GM23338 (cell line): ENCODE data around the gene SCML1. TPM values are rescaled to one million over a fixed set of nuclear protein-coding genes. Genes with fewer than 3 reads are reported as not detected.

ENCODE experiments used
- ATAC-seq: fragments of 200-7000 bp; cut with Tn5 transposase; 3 replicates; pipeline ENCODE4 v1.9.1; 2020
- DNase-seq: peaks from one replicate; pipeline ENCODE4 v3.0.0-alpha.2; 2015; ENCODE audit warnings: low spot score
- H2AFZ ChIP-seq: fragments of 200-600 bp; sonication (generic); 2 replicates; pipeline ENCODE4 v1.8.0; 2016; ENCODE audit warnings: antibody characterized with exemption, mild to moderate bottlenecking, moderate library complexity
- H3F3A ChIP-seq: fragments of 200-600 bp; sonication (generic); replicated peaks from 2 replicates; pipeline ENCODE4 v1.8.0; 2017; ENCODE audit warnings: antibody characterized with exemption, mixed run types, low read depth
- H3K27ac ChIP-seq: fragments of 200-600 bp; sonication (generic); 2 replicates; pipeline ENCODE4 v1.6.1; 2016; ENCODE audit warnings: low read depth
- H3K27me3 ChIP-seq: fragments of 200-600 bp; sonication (generic); 2 replicates; pipeline ENCODE4 v1.8.0; 2016; ENCODE audit warnings: mild to moderate bottlenecking, mixed run types, moderate library complexity; ENCODE audit not compliant: insufficient read depth
- H3K36me3 ChIP-seq: fragments of 200-600 bp; sonication (generic); 2 replicates; pipeline ENCODE4 v1.8.0; 2016; ENCODE audit warnings: mild to moderate bottlenecking; ENCODE audit not compliant: insufficient read depth
- H3K4me1 ChIP-seq: fragments of 200-600 bp; sonication (generic); 2 replicates; pipeline ENCODE4 v1.8.0; 2016; ENCODE audit warnings: mild to moderate bottlenecking, moderate library complexity; ENCODE audit not compliant: insufficient read depth
- H3K4me2 ChIP-seq: fragments of 200-600 bp; sonication (generic); 2 replicates; pipeline ENCODE4 v1.7.1; 2017; ENCODE audit warnings: mixed run types
- H3K4me3 ChIP-seq: fragments of 200-600 bp; sonication (generic); 2 replicates; pipeline ENCODE4 v1.6.1; 2016; ENCODE audit warnings: mixed run types
- H3K79me2 ChIP-seq: fragments of 200-600 bp; sonication (generic); replicated peaks from 2 replicates; pipeline ENCODE4 v1.8.0; 2017; ENCODE audit warnings: mild to moderate bottlenecking; ENCODE audit not compliant: insufficient read depth
- H3K9me2 ChIP-seq: fragments of 200-600 bp; sonication (generic); 2 replicates; pipeline ENCODE4 v1.8.0; 2017; ENCODE audit not compliant: insufficient read depth
- H4K20me1 ChIP-seq: fragments of 200-600 bp; sonication (generic); replicated peaks from 2 replicates; pipeline ENCODE4 v1.8.0; 2017; ENCODE audit warnings: mild to moderate bottlenecking; ENCODE audit not compliant: insufficient read depth
- H3K27ac Mint-ChIP-seq: 2 replicates; pipeline ENCODE4 v1.8.0; 2020; ENCODE audit warnings: inconsistent platforms, mild to moderate bottlenecking, moderate library complexity, mixed read lengths
- H3K27me3 Mint-ChIP-seq: 3 replicates; pipeline ENCODE4 v1.8.0; 2022; ENCODE audit warnings: low read depth, mild to moderate bottlenecking, moderate library complexity, mixed read lengths, inconsistent platforms; ENCODE audit not compliant: insufficient read depth, poor library complexity
- H3K36me3 Mint-ChIP-seq: 3 replicates; pipeline ENCODE4 v1.8.0; 2021; ENCODE audit warnings: low read depth, mild to moderate bottlenecking, inconsistent platforms, moderate library complexity, mixed read lengths
- H3K4me1 Mint-ChIP-seq: 3 replicates; pipeline ENCODE4 v1.8.0; 2020; ENCODE audit warnings: mild to moderate bottlenecking, inconsistent platforms, mixed read lengths
- H3K4me3 Mint-ChIP-seq: 3 replicates; pipeline ENCODE4 v1.8.0; 2021; ENCODE audit warnings: moderate library complexity, mild to moderate bottlenecking, inconsistent platforms, mixed read lengths
- H3K9me3 Mint-ChIP-seq: 3 replicates; pipeline ENCODE4 v1.8.0; 2020; ENCODE audit warnings: moderate library complexity, mild to moderate bottlenecking, inconsistent platforms, mixed read lengths
- CREB1 ChIP-seq: fragments of 250-450 bp; sonication (Bioruptor Pico); IDR thresholded peaks from 2 replicates; pipeline ENCODE4 v1.5.0; 2020; ENCODE audit warnings: low read depth, mild to moderate bottlenecking, moderate library complexity
- EZH2 ChIP-seq: fragments of 200-600 bp; sonication (generic); IDR thresholded peaks from one replicate; pipeline ENCODE4 v1.8.0; 2017; ENCODE audit warnings: antibody characterized with exemption, mild to moderate bottlenecking, low read depth; ENCODE audit not compliant: unreplicated experiment
- EZH2phosphoT487 ChIP-seq: fragments of 200-600 bp; sonication (generic); IDR thresholded peaks from one replicate; pipeline ENCODE4 v1.8.1; 2018; ENCODE audit warnings: antibody characterized with exemption; ENCODE audit not compliant: unreplicated experiment
- JUNB ChIP-seq: IDR thresholded peaks from one replicate; pipeline ENCODE4 v1.6.1; 2016; ENCODE audit warnings: antibody characterized with exemption; ENCODE audit not compliant: unreplicated experiment
- NANOG ChIP-seq: IDR thresholded peaks from 2 replicates; pipeline ENCODE4 v1.6.1; 2016; ENCODE audit warnings: antibody characterized with exemption, borderline replicate concordance
- POLR2AphosphoS5 ChIP-seq: IDR thresholded peaks from 2 replicates; pipeline ENCODE4 v1.6.1; 2016; ENCODE audit warnings: antibody characterized with exemption, low read depth
- STAT1 ChIP-seq: IDR thresholded peaks from one replicate; pipeline ENCODE4 v1.6.1; 2016; ENCODE audit warnings: antibody characterized with exemption; ENCODE audit not compliant: unreplicated experiment
- ZNF114 ChIP-seq: fragments of 250-450 bp; sonication (Bioruptor Pico); IDR thresholded peaks from 2 replicates; pipeline ENCODE4 v1.5.0; 2020; ENCODE audit warnings: mild to moderate bottlenecking, moderate library complexity
- ZNF331 ChIP-seq: fragments of 250-450 bp; sonication (Bioruptor Pico); IDR thresholded peaks from 2 replicates; pipeline ENCODE4 v1.5.0; 2020; ENCODE audit warnings: low read depth, mild to moderate bottlenecking, moderate library complexity
- polyA plus RNA-seq: library from polyadenylated mRNA; unstranded; fragments of >200 nt; fragmentation: Nextera tagmentation; extraction: Ambion mirVana; gene quantifications from 2 replicates; pipeline ENCODE4 v1.2.1, GENCODE V29; 2016
- total RNA-seq: library from RNA; depleted of rRNA; stranded (reverse); fragments of >200 nt; shearing (Covaris generic); gene quantifications from 2 replicates; pipeline ENCODE4 v1.2.3, GENCODE V29; 2014
- TF ChIP-seq, protein P1 (sequence below): IDR thresholded peaks from one replicate; pipeline ENCODE4 v1.6.1; 2018; ENCODE audit warnings: antibody characterized with exemption; ENCODE audit not compliant: unreplicated experiment
- TF ChIP-seq, protein P2 (sequence below), 2 experiments: fragments of 200-600 bp in 1 of 2; sonication (generic) in 1 of 2; conservative IDR thresholded peaks; 2 replicates each; pipeline versions ENCODE4 v1.5.1 to v1.6.1; 2016 to 2017; ENCODE audit warnings: antibody characterized with exemption in 2 of 2, low read depth in 2 of 2, mild to moderate bottlenecking in 2 of 2, moderate library complexity in 1 of 2

Gene SCML1
- total and polyA plus RNA-seq, 2 experiments from 2014 or later: 5.4 to 6.4 TPM

DNA sequence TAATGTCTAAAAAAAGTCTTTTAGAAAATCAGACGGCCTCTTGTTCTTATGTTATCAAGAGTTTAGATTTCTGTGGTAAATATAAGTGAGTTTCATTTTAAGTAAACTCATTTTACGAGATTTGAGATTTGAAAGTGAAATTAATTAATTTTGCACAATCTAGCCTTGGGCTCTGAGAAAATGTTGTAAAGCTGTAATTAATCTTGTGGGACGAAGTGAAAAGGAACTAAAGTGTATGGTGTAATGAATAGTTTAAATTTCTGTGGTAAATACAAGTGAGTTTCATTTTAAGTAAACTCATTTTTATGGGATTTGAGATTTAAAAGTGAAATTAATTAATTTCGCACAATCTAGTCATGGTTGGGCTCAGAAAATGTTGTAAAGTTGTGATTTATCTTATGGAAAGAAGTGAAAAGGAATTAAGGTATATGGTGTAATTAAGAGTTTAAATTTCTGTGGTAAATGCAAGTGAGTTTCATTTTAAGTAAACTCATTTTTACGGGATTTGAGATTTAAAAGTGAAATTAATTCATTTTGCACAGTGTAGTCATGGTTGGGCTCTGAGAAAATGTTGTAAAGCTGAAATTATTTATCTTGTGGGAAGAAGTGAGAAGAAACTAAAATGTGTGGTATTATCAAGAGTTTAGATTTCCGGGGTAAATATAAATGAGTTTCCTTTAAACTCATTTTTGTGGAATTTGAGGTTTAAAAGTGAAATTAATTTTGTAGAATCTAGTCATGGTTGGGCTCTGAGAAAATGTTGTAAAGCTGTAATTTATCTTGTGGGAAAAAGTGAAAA lies 1.6 kb downstream of the SCML1 start:
- no peaks in the 10 kb centered on the region for H3K36me3 Mint-ChIP-seq
- peak overlapping the region; percentile 69; the same call in 1 of the 2 replicates for H2AFZ ChIP-seq
- H3F3A ChIP-seq: no peaks in the 10 kb centered on the region
- H3K79me2 ChIP-seq: no peaks in the 10 kb centered on the region
- no peaks in the 10 kb centered on the region for H3K9me2 ChIP-seq
- peak overlapping the region; percentile 79 for H3K4me3 Mint-ChIP-seq
- peaks cover 20% of the 10 kb centered on the region for H3K27me3 Mint-ChIP-seq
- peaks cover 12% of the 10 kb centered on the region; the same call in 2 of the 3 replicates for H3K4me1 Mint-ChIP-seq
- no peaks in the 10 kb centered on the region for H3K9me3 Mint-ChIP-seq
- H3K36me3 ChIP-seq: no peaks in the 10 kb centered on the region
- H3K4me3 ChIP-seq: peak overlapping the region; percentile 62
- DNase-seq (no peak), ATAC-seq (no peak)
- H3K27ac Mint-ChIP-seq: no peak overlapping the region
- no peak overlapping the region for H3K27ac ChIP-seq
- peak overlapping the region; percentile 83 for H3K4me2 ChIP-seq
- no peaks in the 10 kb centered on the region for H4K20me1 ChIP-seq
- TF ChIP-seq NANOG (no peak), EZH2 (no peak), STAT1 (no peak), ZNF331 (CRISPR knock-in tag) (no peak), ZNF114 (no peak), EZH2phosphoT487 (no peak), CREB1 (CRISPR knock-in tag) (no peak), JUNB (no peak), POLR2AphosphoS5 (no peak)
- TF ChIP-seq, protein P1, sequence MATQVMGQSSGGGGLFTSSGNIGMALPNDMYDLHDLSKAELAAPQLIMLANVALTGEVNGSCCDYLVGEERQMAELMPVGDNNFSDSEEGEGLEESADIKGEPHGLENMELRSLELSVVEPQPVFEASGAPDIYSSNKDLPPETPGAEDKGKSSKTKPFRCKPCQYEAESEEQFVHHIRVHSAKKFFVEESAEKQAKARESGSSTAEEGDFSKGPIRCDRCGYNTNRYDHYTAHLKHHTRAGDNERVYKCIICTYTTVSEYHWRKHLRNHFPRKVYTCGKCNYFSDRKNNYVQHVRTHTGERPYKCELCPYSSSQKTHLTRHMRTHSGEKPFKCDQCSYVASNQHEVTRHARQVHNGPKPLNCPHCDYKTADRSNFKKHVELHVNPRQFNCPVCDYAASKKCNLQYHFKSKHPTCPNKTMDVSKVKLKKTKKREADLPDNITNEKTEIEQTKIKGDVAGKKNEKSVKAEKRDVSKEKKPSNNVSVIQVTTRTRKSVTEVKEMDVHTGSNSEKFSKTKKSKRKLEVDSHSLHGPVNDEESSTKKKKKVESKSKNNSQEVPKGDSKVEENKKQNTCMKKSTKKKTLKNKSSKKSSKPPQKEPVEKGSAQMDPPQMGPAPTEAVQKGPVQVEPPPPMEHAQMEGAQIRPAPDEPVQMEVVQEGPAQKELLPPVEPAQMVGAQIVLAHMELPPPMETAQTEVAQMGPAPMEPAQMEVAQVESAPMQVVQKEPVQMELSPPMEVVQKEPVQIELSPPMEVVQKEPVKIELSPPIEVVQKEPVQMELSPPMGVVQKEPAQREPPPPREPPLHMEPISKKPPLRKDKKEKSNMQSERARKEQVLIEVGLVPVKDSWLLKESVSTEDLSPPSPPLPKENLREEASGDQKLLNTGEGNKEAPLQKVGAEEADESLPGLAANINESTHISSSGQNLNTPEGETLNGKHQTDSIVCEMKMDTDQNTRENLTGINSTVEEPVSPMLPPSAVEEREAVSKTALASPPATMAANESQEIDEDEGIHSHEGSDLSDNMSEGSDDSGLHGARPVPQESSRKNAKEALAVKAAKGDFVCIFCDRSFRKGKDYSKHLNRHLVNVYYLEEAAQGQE: no peak
- no peaks in the 10 kb centered on the region for H3K4me1 ChIP-seq
- peaks cover 24% of the 10 kb centered on the region for H3K27me3 ChIP-seq

DNA sequence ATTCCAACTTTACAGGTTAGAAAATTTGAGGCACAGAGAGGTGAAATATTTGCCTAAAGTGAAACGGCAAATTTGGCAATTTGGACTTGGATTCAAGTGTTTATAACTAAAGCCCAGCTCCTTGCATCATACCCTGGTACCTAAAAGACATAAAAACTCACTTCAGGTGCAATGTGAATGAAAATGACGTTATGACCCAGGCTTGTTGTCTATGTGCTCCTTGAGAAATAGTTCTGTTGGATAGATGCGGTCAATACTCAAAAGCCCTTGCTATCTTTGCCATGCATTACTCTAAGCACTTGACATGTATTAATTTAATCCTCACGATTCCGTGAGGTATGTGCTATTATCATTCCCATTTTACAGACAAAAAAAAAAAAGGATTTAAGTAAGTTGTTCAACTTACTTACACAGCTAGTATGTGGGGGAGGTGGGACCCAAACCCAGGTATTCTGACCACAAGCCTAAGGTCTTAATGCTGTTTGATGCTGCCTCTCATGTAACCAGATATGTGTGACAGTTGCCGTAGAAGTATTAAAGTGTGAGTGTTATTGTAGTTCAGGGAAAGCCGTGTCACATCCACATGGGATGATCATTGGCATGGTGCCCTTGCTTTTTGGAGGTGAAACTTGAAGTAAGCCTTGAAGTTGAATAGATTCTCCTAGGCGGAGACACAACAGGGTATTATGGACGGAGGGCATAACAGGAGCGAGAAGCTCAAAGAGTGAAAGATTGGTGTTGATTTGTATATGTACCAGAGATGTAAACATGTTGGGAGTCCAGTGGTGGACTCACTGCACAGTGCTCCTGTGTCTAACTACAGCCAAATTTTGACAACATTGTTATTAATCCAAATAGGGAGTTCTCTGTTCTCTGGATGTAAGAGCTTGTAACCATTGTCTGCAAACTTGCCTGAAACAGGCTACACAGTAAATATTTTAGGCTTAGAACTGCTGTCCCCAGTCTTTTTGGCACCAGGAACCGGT lies 3.1 kb downstream of the SCML1 start:
- Histone ChIP-seq H3K4me1 (no peaks in the 10 kb centered on the region), H4K20me1 (no peaks in the 10 kb centered on the region), H3F3A (no peaks in the 10 kb centered on the region), H3K36me3 (no peaks in the 10 kb centered on the region), H3K4me2 (no peak overlapping the region), H2AFZ (no peak overlapping the region), H3K4me3 (no peak overlapping the region), H3K27me3 (peaks cover 24% of the 10 kb centered on the region), H3K9me2 (no peaks in the 10 kb centered on the region), H3K79me2 (no peaks in the 10 kb centered on the region), H3K27ac (no peak overlapping the region)
- ATAC-seq (no peak), DNase-seq (no peak)
- H3K4me1 Mint-ChIP-seq: peaks cover 8% of the 10 kb centered on the region; the same call in 2 of the 3 replicates
- H3K27me3 Mint-ChIP-seq: peaks cover 20% of the 10 kb centered on the region
- no peak overlapping the region for H3K27ac Mint-ChIP-seq
- H3K36me3 Mint-ChIP-seq: no peaks in the 10 kb centered on the region
- no peaks in the 10 kb centered on the region for H3K9me3 Mint-ChIP-seq
- no peak overlapping the region for H3K4me3 Mint-ChIP-seq
- TF ChIP-seq ZNF331 (CRISPR knock-in tag) (no peak), JUNB (no peak), STAT1 (no peak), EZH2 (no peak), ZNF114 (no peak), POLR2AphosphoS5 (no peak)
- TF ChIP-seq, protein P2, sequence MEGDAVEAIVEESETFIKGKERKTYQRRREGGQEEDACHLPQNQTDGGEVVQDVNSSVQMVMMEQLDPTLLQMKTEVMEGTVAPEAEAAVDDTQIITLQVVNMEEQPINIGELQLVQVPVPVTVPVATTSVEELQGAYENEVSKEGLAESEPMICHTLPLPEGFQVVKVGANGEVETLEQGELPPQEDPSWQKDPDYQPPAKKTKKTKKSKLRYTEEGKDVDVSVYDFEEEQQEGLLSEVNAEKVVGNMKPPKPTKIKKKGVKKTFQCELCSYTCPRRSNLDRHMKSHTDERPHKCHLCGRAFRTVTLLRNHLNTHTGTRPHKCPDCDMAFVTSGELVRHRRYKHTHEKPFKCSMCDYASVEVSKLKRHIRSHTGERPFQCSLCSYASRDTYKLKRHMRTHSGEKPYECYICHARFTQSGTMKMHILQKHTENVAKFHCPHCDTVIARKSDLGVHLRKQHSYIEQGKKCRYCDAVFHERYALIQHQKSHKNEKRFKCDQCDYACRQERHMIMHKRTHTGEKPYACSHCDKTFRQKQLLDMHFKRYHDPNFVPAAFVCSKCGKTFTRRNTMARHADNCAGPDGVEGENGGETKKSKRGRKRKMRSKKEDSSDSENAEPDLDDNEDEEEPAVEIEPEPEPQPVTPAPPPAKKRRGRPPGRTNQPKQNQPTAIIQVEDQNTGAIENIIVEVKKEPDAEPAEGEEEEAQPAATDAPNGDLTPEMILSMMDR (conservative IDR thresholded peaks at IDR 0.05; ENCODE audit: low read depth in 2 of 2): no peak
